Body of pancreas (tissue), 4 donors: Measurements from ENCODE around the gene TGFBRAP1. TPM values are rescaled to one million over a fixed set of nuclear protein-coding genes. Genes with fewer than 3 reads are reported as not detected.

Experiments
- ATAC-seq: fragments of 150-250 bp; one replicate; pipeline ENCODE4 v1.9.1; 2016
- DNase-seq, 4 donors: peaks; one replicate each; pipeline ENCODE4 v3.0.0-alpha.2; 2019
- H3K27ac ChIP-seq, 4 donors: fragments of 200-600 bp; sonication (generic); 1 replicate in 3 of 4; 2 replicates in 1 of 4; pipeline versions ENCODE4 v1.5.1 to v1.6.1; 2016 to 2019; ENCODE audit warnings: mild to moderate bottlenecking in 1 of 4, mixed read lengths in 1 of 4, moderate library complexity in 1 of 4
- H3K27me3 ChIP-seq, 2 donors: fragments of 200-600 bp; sonication (generic); one replicate each; pipeline ENCODE4 v1.6.0; 2016; ENCODE audit warnings: mild to moderate bottlenecking in 1 of 2
- H3K36me3 ChIP-seq, 2 donors: fragments of 200-600 bp; sonication (generic); replicated peaks in 1 of 2; 2 replicates each; pipeline ENCODE4 v1.5.1; 2016; ENCODE audit warnings: low read depth in 2 of 2; ENCODE audit not compliant: insufficient read depth in 1 of 2
- H3K4me1 ChIP-seq: fragments of 200-600 bp; sonication (generic); one replicate; pipeline ENCODE4 v1.6.0; 2016
- H3K4me3 ChIP-seq, 2 donors: fragments of 200-600 bp; sonication (generic); 1 replicate in 1 of 2; 2 replicates in 1 of 2; pipeline ENCODE4 v1.5.1; 2016 to 2019
- H3K9me3 ChIP-seq, 3 donors: fragments of 200-600 bp; sonication (generic); 1 replicate in 2 of 3; 2 replicates in 1 of 3; pipeline ENCODE4 v1.5.1; 2016
- POLR2A ChIP-seq, 3 donors: fragments of 450-650 bp; IDR thresholded peaks; one replicate each; pipeline ENCODE4 v1.6.1; 2016; ENCODE audit warnings: antibody characterized with exemption in 3 of 3, mild to moderate bottlenecking in 2 of 3
- WGBS, 2 donors: methylation state at CpG; one replicate each; pipeline ENCODE4 v1.1.5; 2017; 5-methylcytosine and 5-hydroxymethylcytosine counted together
- intact Hi-C: fragments of 100-400 bp; cut with DNase I; formaldehyde crosslinking; loops from one replicate; pipeline ENCODE4 v1.15.1; 2023
- total RNA-seq, 2 donors: library from RNA; depleted of rRNA; stranded (reverse); fragments of >200 nt; gene quantifications; one replicate each; pipeline ENCODE4 v1.1.0, GENCODE V29; 2016
- TF ChIP-seq, protein P1 (sequence below), 7 experiments: fragments of 450-650 bp in 4 of 7; fragments of 200-600 bp in 3 of 7; sonication (generic) in 3 of 7; IDR thresholded peaks; one replicate each; pipeline ENCODE4 v1.5.1; 2016 to 2019; ENCODE audit warnings: antibody characterized with exemption in 7 of 7

Gene TGFBRAP1, protein sequence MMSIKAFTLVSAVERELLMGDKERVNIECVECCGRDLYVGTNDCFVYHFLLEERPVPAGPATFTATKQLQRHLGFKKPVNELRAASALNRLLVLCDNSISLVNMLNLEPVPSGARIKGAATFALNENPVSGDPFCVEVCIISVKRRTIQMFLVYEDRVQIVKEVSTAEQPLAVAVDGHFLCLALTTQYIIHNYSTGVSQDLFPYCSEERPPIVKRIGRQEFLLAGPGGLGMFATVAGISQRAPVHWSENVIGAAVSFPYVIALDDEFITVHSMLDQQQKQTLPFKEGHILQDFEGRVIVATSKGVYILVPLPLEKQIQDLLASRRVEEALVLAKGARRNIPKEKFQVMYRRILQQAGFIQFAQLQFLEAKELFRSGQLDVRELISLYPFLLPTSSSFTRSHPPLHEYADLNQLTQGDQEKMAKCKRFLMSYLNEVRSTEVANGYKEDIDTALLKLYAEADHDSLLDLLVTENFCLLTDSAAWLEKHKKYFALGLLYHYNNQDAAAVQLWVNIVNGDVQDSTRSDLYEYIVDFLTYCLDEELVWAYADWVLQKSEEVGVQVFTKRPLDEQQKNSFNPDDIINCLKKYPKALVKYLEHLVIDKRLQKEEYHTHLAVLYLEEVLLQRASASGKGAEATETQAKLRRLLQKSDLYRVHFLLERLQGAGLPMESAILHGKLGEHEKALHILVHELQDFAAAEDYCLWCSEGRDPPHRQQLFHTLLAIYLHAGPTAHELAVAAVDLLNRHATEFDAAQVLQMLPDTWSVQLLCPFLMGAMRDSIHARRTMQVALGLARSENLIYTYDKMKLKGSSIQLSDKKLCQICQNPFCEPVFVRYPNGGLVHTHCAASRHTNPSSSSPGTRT
- 10 to 100 TPM; 11.2 to 12.9 TPM for total RNA-seq

DNA sequence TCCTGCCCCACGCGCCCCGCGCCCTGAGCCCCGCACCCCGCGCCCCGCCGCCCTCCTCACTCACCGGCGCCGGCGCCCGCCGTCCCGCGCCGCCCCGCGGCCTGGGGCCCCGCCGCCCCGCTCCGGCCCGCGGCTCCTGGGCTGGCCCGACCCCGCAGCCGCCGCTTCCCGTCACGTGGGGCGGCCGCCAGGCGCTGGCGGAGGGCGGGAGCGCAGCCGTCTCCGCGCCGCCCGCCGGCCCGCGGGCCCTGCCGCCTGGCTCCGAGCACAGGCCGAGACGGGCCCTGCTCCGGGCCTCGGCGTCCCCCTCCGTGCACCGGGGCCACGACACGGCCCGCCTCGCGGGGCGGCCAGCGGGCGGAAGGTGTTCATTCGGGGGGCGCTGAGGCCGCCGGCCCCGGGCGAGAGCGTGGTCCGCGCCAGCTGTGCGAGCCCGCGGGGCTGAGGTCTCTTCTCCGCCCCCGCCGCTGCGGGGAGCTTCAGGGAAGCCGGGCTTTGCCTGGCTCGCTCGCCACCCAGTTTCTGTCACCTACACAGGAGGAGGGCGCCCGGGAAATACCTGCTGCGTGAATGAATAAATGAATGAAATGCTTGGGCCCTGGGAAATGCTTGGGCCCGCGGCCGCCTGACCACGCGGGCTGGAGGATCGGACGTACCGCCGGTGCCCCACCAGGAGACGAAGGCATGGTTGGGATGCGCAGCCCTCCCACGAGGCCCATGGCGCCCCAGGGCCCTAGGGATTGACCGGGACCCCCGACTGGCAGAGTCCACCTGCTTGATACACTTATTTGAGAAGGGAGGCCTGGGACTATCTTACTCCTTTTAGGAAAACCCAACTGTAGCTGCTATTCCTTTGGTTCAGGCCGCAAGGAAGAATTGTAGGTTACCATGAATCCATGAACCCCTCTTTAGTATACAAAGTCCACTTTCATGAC lies at the start of gene TGFBRAP1:
TSS of gene TGFBRAP1 (minus strand) at position 175 of the 935 bp plus-strand sequence. CDS start 21,434 bp downstream, outside the sequence.
- no peaks in the 10 kb centered on the region for H3K36me3 ChIP-seq
- TF ChIP-seq POLR2A (IDR thresholded peaks at IDR 0.05) = peak; percentile 30 to 38 (median 35)
- TF ChIP-seq, protein P1, sequence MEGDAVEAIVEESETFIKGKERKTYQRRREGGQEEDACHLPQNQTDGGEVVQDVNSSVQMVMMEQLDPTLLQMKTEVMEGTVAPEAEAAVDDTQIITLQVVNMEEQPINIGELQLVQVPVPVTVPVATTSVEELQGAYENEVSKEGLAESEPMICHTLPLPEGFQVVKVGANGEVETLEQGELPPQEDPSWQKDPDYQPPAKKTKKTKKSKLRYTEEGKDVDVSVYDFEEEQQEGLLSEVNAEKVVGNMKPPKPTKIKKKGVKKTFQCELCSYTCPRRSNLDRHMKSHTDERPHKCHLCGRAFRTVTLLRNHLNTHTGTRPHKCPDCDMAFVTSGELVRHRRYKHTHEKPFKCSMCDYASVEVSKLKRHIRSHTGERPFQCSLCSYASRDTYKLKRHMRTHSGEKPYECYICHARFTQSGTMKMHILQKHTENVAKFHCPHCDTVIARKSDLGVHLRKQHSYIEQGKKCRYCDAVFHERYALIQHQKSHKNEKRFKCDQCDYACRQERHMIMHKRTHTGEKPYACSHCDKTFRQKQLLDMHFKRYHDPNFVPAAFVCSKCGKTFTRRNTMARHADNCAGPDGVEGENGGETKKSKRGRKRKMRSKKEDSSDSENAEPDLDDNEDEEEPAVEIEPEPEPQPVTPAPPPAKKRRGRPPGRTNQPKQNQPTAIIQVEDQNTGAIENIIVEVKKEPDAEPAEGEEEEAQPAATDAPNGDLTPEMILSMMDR (IDR thresholded peaks at IDR 0.05) = peak in 1 of 7 experiments; percentile 1
- DNase-seq (peak; percentile 54 to 71 (median 58)), ATAC-seq (peak; percentile 92)
- 5 to 13% methylated on average over 11 to 34 of the region's 101 CpGs for WGBS, 2 donors
- no peaks in the 10 kb centered on the region for H3K27me3 ChIP-seq
- intact Hi-C loops = no loop called here
- H3K9me3 ChIP-seq = no peaks in the 10 kb centered on the region
- H3K4me1 ChIP-seq = peaks cover 33% of the 10 kb centered on the region
- peak within 1 kb of the TSS; percentile 39 to 53 for H3K4me3 ChIP-seq
- H3K27ac ChIP-seq = peak within 1 kb of the TSS; percentile 72 to 93 (median 92)

GRCh38 chr2:105378921-105379383 lies 49.4 kb upstream of the TGFBRAP1 start:
- Histone ChIP-seq H3K4me1 (no peaks in the 10 kb centered on the region), H3K27ac (no peak overlapping the region), H3K27me3 (no peaks in the 10 kb centered on the region), H3K9me3 (no peaks in the 10 kb centered on the region), H3K4me3 (no peak overlapping the region), H3K36me3 (no peaks in the 10 kb centered on the region)
- 81 to 100% methylated on average over 1 to 4 of the region's 4 CpGs for WGBS, 2 donors
- DNase-seq (no peak), ATAC-seq (no peak)
- no peak for TF ChIP-seq POLR2A (IDR thresholded peaks at IDR 0.05)
- TF ChIP-seq, protein P1 (IDR thresholded peaks at IDR 0.05) = no peak
- intact Hi-C loops = no loop called here

DNA sequence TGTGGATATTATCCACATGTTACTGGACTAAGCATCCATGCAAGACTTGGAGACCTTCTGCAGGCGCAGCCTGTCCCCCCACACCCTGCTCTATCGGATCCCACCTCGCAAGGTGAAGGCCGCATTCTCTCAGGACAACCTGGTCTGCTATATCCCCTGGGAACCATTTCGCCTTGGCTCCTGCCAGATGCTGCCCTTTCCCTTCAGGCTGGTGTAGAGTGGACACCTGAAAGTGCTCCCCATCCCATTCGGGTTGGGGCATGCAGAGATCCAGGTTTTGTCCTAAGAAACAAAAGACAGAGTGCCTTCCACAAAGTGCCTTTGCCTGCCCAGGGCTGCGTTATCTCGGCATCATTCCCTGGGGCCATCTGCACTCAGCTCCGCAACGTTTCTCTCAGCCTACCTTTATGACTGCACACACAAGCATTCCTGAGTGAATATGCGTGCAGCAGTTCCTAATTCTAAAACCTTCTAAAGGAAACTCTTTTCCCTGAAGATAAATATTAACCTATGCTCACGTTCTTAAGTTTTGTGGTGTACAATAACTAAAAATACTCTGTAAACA lies 48.8 kb upstream of the TGFBRAP1 start:
- no peaks in the 10 kb centered on the region for H3K4me1 ChIP-seq
- intact Hi-C loops = no loop called here
- WGBS, 2 donors = 71 to 76% methylated on average over 12 of the region's 12 CpGs
- no peaks in the 10 kb centered on the region for H3K36me3 ChIP-seq
- ATAC-seq (no peak), DNase-seq (no peak)
- TF ChIP-seq, protein P1 (IDR thresholded peaks at IDR 0.05) = no peak
- no peak for TF ChIP-seq POLR2A (IDR thresholded peaks at IDR 0.05)
- H3K4me3 ChIP-seq = no peak overlapping the region
- H3K9me3 ChIP-seq = no peaks in the 10 kb centered on the region
- H3K27me3 ChIP-seq = no peaks in the 10 kb centered on the region
- no peak overlapping the region for H3K27ac ChIP-seq

DNA sequence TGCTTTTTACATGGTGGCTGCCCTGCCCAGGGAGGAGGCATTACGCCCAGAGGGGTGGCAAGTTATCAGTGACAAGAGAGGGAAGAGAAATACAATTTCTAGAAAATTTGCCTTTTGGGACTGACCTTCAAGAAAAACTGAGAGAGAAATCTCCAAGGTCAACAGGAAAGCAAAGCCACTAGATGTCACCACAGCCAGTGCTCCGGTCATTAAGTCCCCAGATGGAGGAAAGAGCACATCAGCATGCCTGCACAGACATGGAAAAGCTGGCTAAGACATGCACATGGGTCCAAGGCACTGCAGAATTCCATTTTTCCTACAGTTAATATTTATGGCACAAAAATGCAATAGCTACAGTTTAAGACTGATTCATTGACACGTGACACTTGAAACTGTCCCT lies 48.3 kb upstream of the TGFBRAP1 start:
- WGBS, 2 donors = 76 to 79% methylated on average over 3 of the region's 3 CpGs
- Histone ChIP-seq H3K27ac (no peak overlapping the region), H3K27me3 (no peaks in the 10 kb centered on the region), H3K4me1 (no peaks in the 10 kb centered on the region), H3K36me3 (no peaks in the 10 kb centered on the region), H3K9me3 (no peaks in the 10 kb centered on the region), H3K4me3 (no peak overlapping the region)
- ATAC-seq (no peak), DNase-seq (no peak)
- TF ChIP-seq POLR2A (IDR thresholded peaks at IDR 0.05) = no peak
- TF ChIP-seq, protein P1 (IDR thresholded peaks at IDR 0.05) = peak in 1 of 7 experiments; percentile 2
- intact Hi-C loops = no loop called here
